GM20000 (cell line): ENCODE measurements around the gene PALLD.
"Not testable (repeated sequence)": the region's sequence is repeated elsewhere in the genome, so short reads cannot be mapped to it uniquely, and the experiment has no call there.

Source experiments
- DNase-seq: peaks from one replicate; pipeline ENCODE4 v3.0.0; 2012; ENCODE audit warnings: low spot score
- CTCF ChIP-seq: IDR thresholded peaks from 2 replicates; pipeline ENCODE4 v1.5.1; 2012; ENCODE audit warnings: mild to moderate bottlenecking, control low read depth; ENCODE audit errors: extremely low read depth, missing control alignments

The PALLD gene

GRCh38 chr4:168496834-168497233 is at the start of gene PALLD:
Gene PALLD (plus strand): TSS chr4:168497052.
- no peak for DNase-seq
- TF ChIP-seq CTCF = no peak

GRCh38 chr4:168449063-168449462 is 47.8 kb upstream of the PALLD start:
- DNase-seq = not testable (repeated sequence)

GRCh38 chr4:168449719-168450452 is 47.0 kb upstream of the PALLD start:
- no peak for DNase-seq
- TF ChIP-seq CTCF = no peak

GRCh38 chr4:168451331-168451730 is 45.5 kb upstream of the PALLD start:
- TF ChIP-seq CTCF = no peak
- no peak for DNase-seq

- no peak for TF ChIP-seq CTCF
- no peak for DNase-seq
Observed at GRCh38 chr4:168451744-168452390, 45.0 kb upstream of the PALLD start.

- no peak for DNase-seq
- TF ChIP-seq CTCF = no peak
Observed at GRCh38 chr4:168453146-168453545, 43.7 kb upstream of the PALLD start.

GRCh38 chr4:168458256-168458655 is 38.6 kb upstream of the PALLD start:
- DNase-seq = not testable (repeated sequence)

- TF ChIP-seq CTCF = no peak
- no peak for DNase-seq
Observed at GRCh38 chr4:168461821-168462220, 35.0 kb upstream of the PALLD start.
